Right lobe of liver (tissue), 4 donors: ENCODE results near the gene ZNF780A.

ENCODE experiments used
- POLR2A ChIP-seq: fragments of 450-650 bp; IDR thresholded peaks from one replicate; pipeline ENCODE4 v1.6.1; 2017; ENCODE audit warnings: antibody characterized with exemption, mild to moderate bottlenecking
- TF ChIP-seq, protein P1 (sequence below), 4 donors: fragments of 200-600 bp in 3 of 4; fragments of 450-650 bp in 1 of 4; IDR thresholded peaks; one replicate each; pipeline versions ENCODE4 v1.5.1 to v1.8.0; 2016 to 2022; ENCODE audit warnings: antibody characterized with exemption in 4 of 4, mild to moderate bottlenecking in 2 of 4
- donor health status: DM: no; HTN: no; CAD: no.
- donor health status: DM: no; HTN: no; CAD: no.
- donor health status: DM: no; HTN: yes; CAD: no.

DNA sequence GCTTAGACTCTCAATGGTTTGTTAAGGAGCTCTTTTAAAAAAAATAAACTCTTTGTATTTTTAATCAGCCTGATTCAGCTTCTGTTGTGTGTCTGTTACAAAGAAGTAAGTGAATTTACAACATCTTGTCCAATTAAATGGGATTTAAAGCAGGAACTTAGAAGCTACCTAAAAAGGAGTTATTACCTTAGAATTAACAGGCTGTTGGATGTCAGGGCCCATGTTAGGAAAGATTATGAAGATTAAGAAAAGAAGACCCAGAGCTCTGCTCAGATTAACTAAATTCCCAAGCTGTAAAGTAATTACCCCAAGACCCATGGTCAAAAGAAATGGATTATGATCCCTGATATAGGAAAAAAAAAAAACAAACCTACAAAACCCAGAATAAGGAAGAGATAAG is 44.1 kb upstream of the ZNF780A start:
- TF ChIP-seq, protein P1, sequence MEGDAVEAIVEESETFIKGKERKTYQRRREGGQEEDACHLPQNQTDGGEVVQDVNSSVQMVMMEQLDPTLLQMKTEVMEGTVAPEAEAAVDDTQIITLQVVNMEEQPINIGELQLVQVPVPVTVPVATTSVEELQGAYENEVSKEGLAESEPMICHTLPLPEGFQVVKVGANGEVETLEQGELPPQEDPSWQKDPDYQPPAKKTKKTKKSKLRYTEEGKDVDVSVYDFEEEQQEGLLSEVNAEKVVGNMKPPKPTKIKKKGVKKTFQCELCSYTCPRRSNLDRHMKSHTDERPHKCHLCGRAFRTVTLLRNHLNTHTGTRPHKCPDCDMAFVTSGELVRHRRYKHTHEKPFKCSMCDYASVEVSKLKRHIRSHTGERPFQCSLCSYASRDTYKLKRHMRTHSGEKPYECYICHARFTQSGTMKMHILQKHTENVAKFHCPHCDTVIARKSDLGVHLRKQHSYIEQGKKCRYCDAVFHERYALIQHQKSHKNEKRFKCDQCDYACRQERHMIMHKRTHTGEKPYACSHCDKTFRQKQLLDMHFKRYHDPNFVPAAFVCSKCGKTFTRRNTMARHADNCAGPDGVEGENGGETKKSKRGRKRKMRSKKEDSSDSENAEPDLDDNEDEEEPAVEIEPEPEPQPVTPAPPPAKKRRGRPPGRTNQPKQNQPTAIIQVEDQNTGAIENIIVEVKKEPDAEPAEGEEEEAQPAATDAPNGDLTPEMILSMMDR (IDR thresholded peaks at IDR 0.05), result no peak
- no peak for TF ChIP-seq POLR2A
